Stimulated activated CD8-positive, alpha-beta memory T cell treated with anti-CD3 and anti-CD28 coated beads, Interleukin-4, amount 100 ng/mL, for 24 hours (primary cell): Measurements from ENCODE around the gene HOXD4.

Experiments
- DNase-seq: peaks from one replicate; pipeline ENCODE4 v3.0.0-alpha.2; 2020; ENCODE audit warnings: low read depth

HOXD4 gene

DNA sequence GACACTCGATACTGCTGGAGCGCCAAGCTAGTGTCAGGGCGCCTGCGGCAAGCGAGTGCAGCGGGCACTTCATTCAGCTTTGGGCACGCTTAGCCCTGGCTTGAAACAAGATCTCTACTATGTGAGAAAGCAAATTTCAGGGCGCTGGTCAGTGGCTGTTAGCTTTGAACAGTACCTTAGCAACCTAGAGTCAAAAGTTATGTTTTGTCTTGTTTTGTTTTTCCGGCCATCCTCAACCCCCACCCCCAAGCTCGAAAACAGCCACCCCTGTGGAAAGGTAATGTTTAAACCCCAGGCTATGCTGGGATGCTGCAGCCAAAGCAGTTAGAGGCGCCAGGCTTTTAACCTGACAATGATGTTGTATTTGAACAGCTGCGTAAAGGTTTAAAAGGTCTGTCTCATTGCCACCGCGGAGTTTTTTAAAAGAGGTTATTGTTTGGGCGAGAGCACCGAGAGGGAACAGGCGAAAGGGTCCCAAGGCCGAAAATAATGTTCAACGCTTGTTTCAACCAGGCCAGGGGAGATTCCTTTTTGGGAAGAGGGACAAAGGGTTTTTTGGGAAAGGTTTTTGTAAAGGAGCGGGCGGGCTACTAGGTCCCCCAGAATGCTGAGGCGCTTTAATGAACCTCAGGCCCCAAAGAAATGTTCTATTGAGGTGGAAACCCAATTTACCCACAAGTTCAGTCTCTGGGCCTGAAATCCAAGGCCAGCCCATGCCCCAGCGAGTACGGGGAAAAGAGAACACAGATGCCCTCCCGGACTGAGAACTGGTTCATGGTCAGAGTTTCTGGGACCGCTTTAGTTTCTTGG, 37.0 kb upstream of the HOXD4 start:
- no peak for DNase-seq

DNA sequence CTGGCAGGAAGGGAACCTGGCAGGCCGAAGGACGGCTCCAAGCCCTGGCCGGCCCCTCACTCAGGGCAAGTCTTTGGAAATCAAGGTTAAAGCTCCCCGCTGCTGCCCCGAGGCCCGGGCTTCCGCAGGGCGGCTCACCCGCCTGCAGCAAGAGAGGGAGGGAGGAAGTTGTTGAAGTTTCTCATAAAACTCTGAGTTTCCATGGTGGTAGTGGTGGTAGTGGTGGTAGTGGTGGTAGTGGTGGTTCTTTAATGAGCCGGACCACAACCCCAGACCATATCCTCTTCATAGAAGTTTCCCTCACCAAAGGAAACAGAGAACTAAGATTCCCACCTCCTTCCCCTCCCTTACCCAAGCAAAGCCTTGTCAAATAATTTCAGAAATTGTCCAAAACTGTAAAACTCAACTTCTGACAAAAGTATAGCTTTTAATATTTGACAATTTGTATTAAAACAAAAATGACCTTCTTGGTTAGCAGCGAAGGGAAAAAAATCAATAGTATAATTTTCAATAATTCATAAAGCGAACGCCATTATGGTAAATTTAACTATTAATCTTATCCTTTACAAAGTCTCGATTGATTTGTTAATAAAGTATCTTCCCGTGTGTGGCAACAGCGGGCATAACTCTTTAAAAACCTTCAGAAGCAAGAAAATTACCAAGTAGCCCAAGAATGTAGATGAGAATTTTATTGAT, 36.3 kb upstream of the HOXD4 start:
- DNase-seq, result no peak

DNA sequence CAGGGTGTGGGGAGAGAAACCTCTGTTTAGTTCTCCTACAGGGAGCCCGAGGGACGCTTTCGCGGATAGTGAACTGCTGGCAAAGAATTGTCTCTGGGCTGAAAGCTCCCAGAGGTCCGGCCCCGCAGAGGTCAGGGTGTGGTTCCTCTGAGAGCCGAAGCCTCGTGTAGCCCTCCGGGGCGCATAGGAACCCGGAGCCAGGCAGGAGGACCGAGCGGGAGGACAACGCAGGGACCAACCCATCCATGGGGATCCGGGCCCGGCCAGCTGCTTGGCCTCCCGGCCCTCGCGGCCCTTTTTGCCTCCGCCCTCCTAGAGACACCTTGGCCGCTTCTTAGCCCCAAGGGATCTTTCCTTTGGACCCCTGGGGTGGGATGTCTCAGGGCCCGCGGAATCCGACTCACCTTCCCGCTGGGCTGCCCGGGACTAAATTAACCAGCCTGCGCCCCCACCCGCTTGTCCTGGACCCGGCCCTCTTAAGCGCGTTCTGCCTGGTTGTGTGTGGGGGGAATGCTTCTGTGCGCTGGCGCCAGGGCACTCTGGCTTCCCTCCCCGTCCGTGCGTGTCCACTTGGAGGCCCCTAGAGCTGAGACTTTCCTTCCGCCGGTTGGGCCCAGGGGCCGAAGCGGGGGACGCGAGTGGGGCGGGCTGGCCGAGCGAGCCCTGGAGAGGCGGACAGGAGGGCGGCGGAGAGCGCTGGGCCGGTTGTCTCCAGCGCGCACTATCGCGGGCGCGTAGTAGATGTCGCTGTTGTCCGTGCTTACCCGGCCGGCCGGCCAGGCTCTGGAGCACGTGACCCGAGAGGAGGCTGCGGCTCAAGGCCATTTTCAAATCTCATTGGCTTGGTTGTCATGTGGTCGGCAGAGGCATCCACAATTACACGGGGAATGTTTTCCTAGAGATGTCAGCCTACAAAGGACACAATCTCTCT, 35.2 kb upstream of the HOXD4 start, which contains the start of gene HOXD10:
HOXD10 (plus strand) TSS at position 896 of the 931 bp plus-strand sequence. CDS start 56 bp downstream, outside the sequence.
- no peak for DNase-seq

DNA sequence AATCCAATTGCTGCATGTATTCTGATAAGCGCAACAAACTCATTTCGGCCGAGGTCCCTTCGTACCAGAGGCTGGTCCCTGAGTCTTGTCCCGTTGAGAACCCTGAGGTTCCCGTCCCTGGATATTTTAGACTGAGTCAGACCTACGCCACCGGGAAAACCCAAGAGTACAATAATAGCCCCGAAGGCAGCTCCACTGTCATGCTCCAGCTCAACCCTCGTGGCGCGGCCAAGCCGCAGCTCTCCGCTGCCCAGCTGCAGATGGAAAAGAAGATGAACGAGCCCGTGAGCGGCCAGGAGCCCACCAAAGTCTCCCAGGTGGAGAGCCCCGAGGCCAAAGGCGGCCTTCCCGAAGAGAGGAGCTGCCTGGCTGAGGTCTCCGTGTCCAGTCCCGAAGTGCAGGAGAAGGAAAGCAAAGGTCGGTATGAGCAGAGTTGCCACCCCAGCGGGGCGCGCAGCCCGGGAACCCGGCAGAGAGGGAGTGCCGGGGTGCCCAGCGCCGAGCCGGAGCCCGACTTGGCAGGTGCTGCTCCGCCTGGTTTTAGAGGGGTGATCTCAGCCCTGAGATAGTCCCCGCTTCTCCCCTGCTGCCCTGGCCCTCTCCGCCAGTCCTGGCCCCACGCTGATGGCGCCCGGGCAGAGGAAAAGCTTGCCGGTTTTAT, 34.1 kb upstream of the HOXD4 start:
- DNase-seq, result no peak

DNA sequence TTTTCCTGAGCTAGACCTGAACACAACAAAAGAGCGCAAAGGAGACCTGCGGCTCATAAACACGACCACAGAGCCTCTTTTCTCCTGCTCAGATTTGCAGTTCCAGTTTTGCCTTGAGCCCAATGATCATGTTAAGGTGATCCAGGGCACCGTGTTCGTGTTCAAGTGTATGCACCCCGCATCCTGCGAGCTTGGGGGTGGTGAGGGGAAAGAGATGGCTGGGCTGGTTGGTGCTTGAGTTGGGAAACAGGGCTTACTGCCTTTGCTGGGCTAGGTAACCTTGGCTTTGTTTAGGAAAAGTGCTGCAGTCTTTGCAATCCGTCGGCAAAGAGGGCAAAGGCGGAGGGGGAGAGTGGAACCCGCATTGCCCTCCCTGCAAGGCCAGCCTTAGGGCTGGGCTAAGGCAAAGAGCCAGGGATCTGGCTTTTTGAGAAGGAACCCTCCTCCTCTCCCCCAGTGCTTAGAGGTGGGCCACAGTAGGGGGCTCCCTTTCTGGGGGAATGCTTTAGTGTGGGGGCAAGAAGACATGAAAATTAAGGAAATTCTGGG, 33.5 kb upstream of the HOXD4 start:
- no peak for DNase-seq

DNA sequence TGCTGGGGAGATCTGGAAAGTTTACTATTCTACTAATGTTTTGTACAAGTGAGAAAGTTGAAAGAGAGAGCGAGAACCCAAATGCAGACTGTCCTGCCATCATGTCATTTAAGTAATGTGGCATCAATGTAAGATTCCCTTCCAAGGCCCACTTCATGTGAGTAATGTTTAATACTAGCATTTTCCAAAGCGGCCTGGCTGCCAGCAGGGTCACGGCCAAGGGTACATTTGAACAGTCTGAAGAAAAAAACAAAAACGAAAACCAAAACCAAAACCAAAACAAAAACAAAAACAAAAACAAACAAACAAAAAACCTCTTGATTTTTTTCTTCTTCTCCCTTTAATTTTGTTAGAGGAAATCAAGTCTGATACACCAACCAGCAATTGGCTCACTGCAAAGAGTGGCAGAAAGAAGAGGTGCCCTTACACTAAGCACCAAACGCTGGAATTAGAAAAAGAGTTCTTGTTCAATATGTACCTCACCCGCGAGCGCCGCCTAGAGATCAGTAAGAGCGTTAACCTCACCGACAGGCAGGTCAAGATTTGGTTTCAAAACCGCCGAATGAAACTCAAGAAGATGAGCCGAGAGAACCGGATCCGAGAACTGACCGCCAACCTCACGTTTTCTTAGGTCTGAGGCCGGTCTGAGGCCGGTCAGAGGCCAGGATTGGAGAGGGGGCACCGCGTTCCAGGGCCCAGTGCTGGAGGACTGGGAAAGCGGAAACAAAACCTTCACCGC, 32.6 kb upstream of the HOXD4 start:
- no peak for DNase-seq

DNA sequence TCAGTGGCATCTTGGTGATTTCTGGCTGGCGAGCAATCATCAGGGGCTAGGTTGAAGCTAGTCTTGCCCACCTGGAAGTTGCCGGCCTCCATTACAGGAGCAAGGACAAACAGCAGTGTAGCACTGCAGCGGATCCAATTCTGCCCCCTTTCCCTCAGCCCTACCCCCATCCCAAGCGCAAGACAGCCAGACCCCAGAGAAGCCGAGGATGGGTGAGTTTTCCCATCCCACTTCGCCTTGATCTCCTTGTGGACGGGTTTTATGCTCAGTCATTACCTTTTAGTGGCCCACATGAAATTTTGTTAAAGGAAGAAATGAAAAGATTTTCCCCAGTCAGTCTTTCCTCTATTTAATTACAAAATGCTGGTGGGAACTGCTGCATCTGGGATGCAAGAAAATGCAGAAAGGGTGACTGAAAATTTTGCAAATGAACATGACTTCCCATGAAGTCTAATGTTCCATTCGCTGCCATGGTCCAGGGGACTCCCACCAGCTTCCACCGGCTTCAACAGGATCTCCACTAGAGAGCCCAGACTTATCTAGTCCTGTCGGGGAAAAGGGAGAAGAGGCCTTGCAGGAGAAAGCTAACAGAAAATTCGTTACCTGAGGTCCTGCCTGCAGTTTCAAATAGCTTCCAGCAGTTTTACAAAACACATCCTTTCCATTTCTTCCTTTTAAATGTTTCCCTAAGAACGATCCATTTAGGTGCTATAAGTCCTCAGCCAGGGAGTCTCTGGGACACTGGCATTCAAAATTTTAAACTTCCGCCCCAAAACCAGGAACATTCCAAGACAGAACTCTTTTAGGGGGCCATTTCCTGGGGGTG, 30.8 kb upstream of the HOXD4 start:
- no peak for DNase-seq

DNA sequence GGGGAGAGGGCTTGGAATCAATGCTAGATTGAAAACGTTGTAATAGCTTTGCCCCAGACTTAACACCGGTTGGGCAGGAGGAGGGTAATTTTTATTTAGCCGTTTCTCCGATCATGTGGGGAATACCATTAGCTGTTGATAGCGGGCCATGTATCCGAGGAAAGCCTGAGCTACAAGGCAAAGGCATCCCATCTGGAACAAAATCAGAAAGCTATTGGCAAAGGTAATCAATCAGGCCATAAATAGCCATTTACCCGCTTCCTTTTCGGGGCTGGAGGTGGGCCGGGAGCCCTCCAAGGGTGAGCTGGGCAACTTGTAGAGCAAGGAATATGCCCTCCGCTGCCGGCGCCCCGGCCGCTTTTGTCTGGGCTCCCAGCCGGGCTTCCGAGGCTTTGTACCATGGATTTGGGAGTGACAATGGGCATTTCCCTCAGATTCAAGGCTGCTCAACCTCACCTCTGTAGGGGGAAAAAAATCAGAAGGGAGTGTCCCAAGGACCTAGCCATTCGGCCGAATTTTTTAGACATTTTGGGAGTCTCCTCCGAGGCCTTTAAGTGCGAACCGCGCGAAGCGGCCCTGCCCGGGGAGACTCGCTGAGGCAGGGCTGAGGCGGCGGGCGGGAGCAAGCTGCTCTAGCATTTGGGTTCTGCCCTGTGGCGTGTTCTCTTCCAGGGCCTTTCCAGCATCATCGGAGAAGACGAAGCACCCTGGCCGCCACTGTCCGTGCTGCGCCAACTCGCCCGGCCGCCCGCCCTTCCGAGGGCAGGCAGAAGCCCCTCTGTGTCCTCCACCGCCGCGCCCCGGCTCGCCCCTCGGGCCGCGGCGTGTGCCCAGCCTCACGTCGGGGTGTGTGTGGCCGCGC, 29.9 kb upstream of the HOXD4 start:
- no peak for DNase-seq

DNA sequence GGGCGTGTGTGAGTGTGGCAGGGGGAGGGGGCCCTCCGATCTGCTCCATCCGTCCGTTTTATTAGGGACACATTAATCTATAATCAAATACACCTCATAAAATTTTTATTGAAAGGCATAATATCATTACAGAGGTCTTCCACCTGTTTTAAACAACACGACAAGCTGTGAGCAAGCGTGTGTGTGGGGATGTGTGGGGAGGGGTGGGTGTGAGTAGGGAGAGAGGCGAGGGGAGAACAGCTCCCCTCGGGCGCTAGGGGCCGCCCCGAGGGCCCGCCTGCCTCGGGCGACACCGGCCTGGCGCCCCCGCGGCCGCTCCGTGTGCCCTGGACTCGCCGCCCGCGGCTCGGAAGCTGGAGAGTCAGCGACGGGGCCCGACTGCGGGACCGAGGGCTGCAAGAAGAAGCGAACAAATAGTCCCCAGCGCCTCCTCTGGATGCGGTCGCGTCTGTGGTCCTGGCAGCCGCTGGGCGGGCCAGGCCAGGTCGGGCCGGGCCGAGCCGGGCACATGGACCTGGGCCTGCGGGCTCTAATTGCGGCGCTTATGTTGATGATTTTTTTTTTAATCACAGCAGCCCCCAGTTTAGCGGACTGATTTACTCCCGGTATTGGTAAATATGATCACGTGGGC, 29.2 kb upstream of the HOXD4 start:
- DNase-seq, result no peak

DNA sequence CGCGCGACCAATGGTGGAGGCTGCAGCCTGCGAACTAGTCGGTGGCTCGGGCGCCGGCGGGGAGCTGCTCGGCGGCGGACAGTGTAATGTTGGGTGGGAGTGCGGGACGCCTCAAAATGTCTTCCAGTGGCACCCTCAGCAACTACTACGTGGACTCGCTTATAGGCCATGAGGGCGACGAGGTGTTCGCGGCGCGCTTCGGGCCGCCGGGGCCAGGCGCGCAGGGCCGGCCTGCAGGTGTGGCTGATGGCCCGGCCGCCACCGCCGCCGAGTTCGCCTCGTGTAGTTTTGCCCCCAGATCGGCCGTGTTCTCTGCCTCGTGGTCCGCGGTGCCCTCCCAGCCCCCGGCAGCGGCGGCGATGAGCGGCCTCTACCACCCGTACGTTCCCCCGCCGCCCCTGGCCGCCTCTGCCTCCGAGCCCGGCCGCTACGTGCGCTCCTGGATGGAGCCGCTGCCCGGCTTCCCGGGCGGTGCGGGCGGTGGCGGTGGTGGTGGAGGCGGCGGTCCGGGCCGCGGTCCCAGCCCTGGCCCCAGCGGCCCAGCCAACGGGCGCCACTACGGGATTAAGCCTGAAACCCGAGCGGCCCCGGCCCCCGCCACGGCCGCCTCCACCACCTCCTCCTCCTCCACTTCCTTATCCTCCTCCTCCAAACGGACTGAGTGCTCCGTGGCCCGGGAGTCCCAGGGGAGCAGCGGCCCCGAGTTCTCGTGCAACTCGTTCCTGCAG, 28.5 kb upstream of the HOXD4 start, which contains the start of gene HOXD9:
HOXD9 (plus strand) TSS at position 37 of the 728 bp plus-strand sequence; CDS start at position 87, 50 bp downstream.
- no peak for DNase-seq

DNA sequence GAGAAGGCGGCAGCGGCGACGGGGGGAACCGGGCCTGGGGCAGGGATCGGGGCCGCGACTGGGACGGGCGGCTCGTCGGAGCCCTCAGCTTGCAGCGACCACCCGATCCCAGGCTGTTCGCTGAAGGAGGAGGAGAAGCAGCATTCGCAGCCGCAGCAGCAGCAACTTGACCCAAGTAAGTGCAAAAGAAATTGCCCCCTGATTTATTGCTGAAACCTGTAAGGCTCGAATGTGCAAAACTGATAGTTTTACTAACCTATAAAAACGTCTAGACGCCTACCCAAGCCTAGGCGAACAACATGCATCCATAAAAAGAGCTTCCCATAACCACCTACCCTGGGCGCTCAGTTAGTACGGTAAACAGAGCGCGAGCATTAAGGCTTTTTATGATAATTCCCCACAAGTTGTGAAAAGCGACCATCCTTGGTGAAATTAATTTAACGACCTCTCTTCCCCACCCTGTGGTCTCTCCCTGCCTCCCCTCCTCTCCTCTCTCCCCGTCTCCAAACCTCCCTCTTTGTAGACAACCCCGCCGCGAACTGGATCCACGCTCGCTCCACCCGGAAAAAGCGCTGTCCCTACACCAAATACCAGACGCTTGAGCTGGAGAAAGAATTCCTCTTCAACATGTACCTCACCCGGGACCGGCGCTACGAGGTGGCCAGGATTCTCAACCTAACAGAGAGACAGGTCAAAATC, 27.8 kb upstream of the HOXD4 start:
- no peak for DNase-seq

DNA sequence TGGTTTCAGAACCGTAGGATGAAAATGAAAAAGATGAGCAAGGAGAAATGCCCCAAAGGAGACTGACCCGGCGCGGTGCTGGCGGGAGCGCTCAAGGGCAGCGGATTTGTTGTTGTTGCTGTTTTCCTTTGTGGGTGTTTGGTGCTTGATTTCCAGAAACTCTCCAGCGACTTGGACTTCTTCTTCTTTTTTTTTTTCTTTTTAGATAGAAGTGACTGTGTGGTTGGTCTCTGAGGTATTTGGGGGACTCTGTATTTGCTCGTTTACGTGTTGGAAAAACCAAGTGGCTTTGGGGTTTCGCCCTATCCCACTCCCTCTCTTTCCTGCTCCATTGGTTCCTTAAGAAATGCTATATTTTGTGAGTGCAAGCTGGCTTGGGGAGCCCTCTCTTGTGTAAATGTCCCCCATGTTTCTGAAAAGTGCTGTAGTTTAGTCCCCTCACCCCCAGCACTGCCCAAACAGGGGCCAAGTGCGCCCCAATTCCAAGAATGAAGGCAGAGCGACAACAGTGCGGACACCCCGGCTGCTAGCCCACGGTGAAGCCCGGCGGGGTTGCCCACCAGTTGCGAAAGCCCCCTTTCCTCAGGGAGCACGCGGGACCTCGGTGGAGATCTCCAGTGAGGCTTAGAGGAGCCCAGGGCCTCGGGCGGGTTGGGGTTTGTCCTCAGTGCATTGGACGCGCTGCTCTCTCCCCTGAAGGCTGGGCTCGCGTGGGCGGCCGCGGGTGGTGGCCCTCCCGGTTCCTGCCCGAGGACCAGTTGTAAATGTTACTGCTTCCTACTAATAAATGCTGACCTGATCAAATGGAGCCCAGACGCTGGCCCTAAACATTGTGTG, 27.0 kb upstream of the HOXD4 start:
- DNase-seq, result no peak

DNA sequence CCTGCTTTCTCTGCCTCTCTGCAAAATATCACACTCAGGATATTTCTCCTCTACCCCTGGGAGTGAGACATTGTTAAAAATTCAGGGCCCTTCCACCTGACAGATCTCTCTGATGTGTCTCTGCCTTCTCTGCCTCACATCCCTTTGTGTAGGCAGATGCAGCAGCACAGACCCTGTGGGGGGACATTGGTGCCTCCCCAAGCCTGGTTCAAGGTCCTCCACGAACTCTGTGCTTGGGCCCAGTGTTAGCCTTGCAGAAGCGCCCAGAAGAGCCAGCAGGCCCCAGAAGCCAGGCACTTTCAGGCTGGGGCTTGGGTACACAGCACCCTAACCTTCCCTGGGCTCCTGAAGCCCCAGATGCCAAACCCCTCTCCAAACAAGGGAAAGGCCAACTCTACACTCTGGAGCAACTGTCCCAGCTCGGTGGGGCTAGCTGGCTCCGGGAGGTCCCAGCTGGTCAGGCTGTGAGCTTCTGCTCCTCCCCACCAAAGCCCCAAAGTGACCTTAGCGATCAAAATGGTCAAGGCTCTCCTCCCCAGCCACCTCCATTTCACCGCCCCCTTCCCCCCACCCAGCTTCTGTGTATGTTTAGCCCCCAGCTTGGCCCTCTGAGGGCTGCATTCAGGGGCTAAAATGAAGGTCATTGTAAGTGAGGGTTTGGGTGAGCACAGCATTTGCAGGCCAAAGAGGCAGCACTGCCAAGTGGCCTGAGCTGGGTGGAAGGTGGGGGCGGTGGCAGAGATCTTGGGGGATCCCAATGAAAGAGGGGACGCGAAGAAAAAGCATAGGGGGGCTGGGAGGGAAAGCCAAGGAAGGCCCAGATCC, 26.2 kb upstream of the HOXD4 start:
- DNase-seq, result no peak

DNA sequence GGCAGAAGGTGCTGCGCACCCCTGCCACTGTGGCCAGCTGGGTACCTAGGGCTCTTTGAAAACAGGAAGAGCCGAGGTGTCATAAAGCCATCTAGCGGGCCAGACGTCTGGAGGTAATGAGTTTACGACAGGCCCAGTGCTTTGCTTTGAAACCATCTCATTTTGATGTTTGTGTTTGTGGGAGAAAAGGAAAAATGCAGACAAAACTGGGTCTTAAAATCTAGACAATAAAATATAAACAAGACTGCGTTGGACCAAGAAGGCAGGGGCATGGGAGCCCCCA, 25.6 kb upstream of the HOXD4 start:
- DNase-seq, result no peak
